GM12878 (cell line): ENCODE measurements around the gene MLEC.

Experiments used
- BCL11A ChIP-seq: IDR thresholded peaks from 2 replicates; pipeline ENCODE4 v1.6.1; 2011; ENCODE audit warnings: low read depth, low read length
- CEBPB ChIP-seq, 2 experiments: fragments of 150-350 bp in 1 of 2; IDR thresholded peaks; 2 replicates each; pipeline ENCODE4 v1.6.1; 2012 to 2014; ENCODE audit warnings: low read depth in 2 of 2, low read length in 2 of 2, borderline replicate concordance in 1 of 2, inconsistent platforms in 1 of 2
- JUNB ChIP-seq: IDR thresholded peaks from 2 replicates; pipeline ENCODE4 v1.6.1; 2016; ENCODE audit warnings: antibody characterized with exemption, mild to moderate bottlenecking
- KLF5 ChIP-seq: fragments of 450-650 bp; IDR thresholded peaks from 2 replicates; pipeline ENCODE4 v1.6.1; 2014; ENCODE audit warnings: mild to moderate bottlenecking; ENCODE audit not compliant: partially characterized antibody
- POLR2A ChIP-seq: IDR thresholded peaks from 2 replicates; pipeline ENCODE4 v1.6.1; 2011; ENCODE audit warnings: low read depth, mild to moderate bottlenecking, low read length
- RCOR1 ChIP-seq: conservative IDR thresholded peaks from 2 replicates; pipeline ENCODE4 v1.6.1; 2012; ENCODE audit warnings: low read depth, low read length, improper control_type of control experiment
- RFX5 ChIP-seq: IDR thresholded peaks from 2 replicates; pipeline ENCODE4 v1.6.1; 2011; ENCODE audit warnings: low read depth, low read length, improper control_type of control experiment
- SRF ChIP-seq, 2 experiments: IDR thresholded peaks; 2 replicates each; pipeline ENCODE4 v1.6.1; 2011; ENCODE audit warnings: low read depth in 2 of 2, low read length in 2 of 2, mild to moderate bottlenecking in 1 of 2, moderate library complexity in 1 of 2
- SUZ12 ChIP-seq: fragments of 200-600 bp; sonication (generic); IDR thresholded peaks from one replicate; pipeline ENCODE4 v1.6.1; 2018; ENCODE audit warnings: antibody characterized with exemption, mild to moderate bottlenecking; ENCODE audit not compliant: unreplicated experiment
- TAF1 ChIP-seq: IDR thresholded peaks from 2 replicates; pipeline ENCODE4 v1.6.1; 2011; ENCODE audit warnings: mild to moderate bottlenecking, low read depth, low read length, borderline replicate concordance
- ZNF274 ChIP-seq: IDR thresholded peaks from one replicate; pipeline ENCODE4 v1.8.0; 2011; ENCODE audit not compliant: insufficient read length, insufficient read depth
- TF ChIP-seq, protein P1 (sequence below): IDR thresholded peaks from 2 replicates; pipeline ENCODE4 v1.6.1; 2012; ENCODE audit warnings: low read depth, low read length, improper control_type of control experiment
- TF ChIP-seq, protein P2 (sequence below), 3 experiments: IDR thresholded peaks in 2 of 3; conservative IDR thresholded peaks in 1 of 3; 2 replicates each; pipeline ENCODE4 v1.5.1; 2011; ENCODE audit warnings: low read depth in 3 of 3, low read length in 3 of 3, mild to moderate bottlenecking in 3 of 3, control low read depth in 2 of 3, moderate library complexity in 2 of 3, inconsistent platforms in 1 of 3, mixed read lengths in 1 of 3; ENCODE audit not compliant: control insufficient read depth in 2 of 3, insufficient read depth in 1 of 3; ENCODE audit errors: extremely low read depth in 1 of 3

DNA sequence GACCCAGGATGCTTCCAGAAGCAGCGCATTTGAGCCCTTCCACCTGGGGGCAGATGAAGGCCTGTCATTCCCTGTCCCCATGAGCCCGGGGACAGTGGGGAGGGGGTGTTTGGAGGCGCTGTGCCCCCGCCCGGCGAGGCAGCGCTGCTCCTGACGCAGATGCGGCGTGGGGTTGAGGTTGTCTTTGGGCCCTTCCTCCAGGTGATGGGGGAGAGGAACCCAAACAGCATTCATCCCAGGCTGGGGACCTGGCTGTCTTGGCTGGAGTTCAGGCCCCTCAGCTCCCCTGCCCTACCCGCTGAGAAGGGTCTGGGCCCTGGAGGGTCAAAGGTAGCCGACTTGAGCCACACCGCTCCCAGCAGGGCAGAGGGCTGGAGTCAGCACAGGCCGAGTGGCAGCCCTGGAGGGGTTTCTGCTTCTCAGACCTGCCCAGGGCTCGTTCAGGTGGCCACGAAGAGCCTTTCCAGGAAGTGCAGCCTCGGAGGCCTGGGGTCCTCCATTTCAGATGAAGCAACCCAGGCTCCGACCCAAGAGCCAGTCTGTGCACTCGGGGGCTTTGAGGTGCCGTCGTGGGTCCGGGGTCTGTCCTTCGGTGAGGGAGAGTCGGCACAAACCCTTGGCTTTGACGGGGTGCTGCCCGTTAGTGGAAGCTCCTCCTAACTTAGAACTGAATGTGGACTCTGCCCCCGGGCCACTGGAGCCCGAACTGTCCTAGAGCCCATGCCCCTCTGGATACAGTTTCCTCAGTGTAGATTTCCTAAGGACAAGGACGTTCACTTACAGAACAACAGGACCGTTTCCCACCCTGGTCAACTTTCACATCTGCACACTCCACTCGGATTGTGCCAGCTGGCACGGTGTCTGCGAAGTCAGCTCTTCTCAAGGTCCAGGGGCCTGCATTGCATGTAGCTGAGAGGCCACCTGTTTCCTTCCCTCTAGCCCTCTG lies 54.8 kb downstream of the MLEC start:
- TF ChIP-seq, protein P1, sequence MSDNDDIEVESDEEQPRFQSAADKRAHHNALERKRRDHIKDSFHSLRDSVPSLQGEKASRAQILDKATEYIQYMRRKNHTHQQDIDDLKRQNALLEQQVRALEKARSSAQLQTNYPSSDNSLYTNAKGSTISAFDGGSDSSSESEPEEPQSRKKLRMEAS, result no peak
- TF ChIP-seq CEBPB (IDR thresholded peaks at IDR 0.05; ENCODE audit: borderline replicate concordance in 1 of 2, low read depth in 2 of 2, low read length in 2 of 2), result no peak
- no peak for TF ChIP-seq TAF1
- TF ChIP-seq RCOR1, result no peak
- no peak for TF ChIP-seq SRF (IDR thresholded peaks at IDR 0.05; ENCODE audit: low read depth in 2 of 2, low read length in 2 of 2)
- no peak for TF ChIP-seq POLR2A
- TF ChIP-seq SUZ12, result no peak
- no peak for TF ChIP-seq JUNB
- no peak for TF ChIP-seq KLF5
- no peak for TF ChIP-seq BCL11A
- TF ChIP-seq RFX5, result no peak
- no peak for TF ChIP-seq ZNF274
- TF ChIP-seq, protein P2, sequence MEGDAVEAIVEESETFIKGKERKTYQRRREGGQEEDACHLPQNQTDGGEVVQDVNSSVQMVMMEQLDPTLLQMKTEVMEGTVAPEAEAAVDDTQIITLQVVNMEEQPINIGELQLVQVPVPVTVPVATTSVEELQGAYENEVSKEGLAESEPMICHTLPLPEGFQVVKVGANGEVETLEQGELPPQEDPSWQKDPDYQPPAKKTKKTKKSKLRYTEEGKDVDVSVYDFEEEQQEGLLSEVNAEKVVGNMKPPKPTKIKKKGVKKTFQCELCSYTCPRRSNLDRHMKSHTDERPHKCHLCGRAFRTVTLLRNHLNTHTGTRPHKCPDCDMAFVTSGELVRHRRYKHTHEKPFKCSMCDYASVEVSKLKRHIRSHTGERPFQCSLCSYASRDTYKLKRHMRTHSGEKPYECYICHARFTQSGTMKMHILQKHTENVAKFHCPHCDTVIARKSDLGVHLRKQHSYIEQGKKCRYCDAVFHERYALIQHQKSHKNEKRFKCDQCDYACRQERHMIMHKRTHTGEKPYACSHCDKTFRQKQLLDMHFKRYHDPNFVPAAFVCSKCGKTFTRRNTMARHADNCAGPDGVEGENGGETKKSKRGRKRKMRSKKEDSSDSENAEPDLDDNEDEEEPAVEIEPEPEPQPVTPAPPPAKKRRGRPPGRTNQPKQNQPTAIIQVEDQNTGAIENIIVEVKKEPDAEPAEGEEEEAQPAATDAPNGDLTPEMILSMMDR (IDR thresholded peaks at IDR 0.05 in 2 of 3, conservative IDR thresholded peaks at IDR 0.05 in 1 of 3; ENCODE audit: control insufficient read depth in 2 of 3, extremely low read depth in 1 of 3, insufficient read depth in 1 of 3, low read depth in 3 of 3, low read length in 3 of 3), result no peak
